H9 (cell line): Measurements from ENCODE around the gene DSTN. TPM values are rescaled to one million over a fixed set of nuclear protein-coding genes. Genes with fewer than 3 reads are reported as not detected.
A peak's percentile ranks its signal among the peaks of the same experiment; 100 is the strongest.

Experiments used
- DNase-seq: peaks from one replicate; pipeline ENCODE4 v3.0.0-alpha.2; 2017
- H2AFZ ChIP-seq: one replicate; pipeline ENCODE4 v1.6.1; 2013; ENCODE audit warnings: mild to moderate bottlenecking, low read length, control low read depth, moderate library complexity
- H2AK5ac ChIP-seq: 2 replicates; pipeline ENCODE4 v1.6.1; 2013; ENCODE audit warnings: low read length, control low read depth, mixed read lengths; ENCODE audit not compliant: insufficient read length
- H2BK120ac ChIP-seq: one replicate; pipeline ENCODE4 v1.6.1; 2013; ENCODE audit warnings: low read depth, mild to moderate bottlenecking, low read length, control low read depth, inconsistent platforms; ENCODE audit not compliant: poor library complexity, severe bottlenecking
- H2BK12ac ChIP-seq: 2 replicates; pipeline ENCODE4 v1.6.1; 2013; ENCODE audit warnings: low read length, control low read depth, mixed read lengths, low read depth; ENCODE audit not compliant: insufficient read length
- H2BK15ac ChIP-seq: 2 replicates; pipeline ENCODE4 v1.6.1; 2013; ENCODE audit warnings: low read depth, low read length, control low read depth
- H2BK20ac ChIP-seq: one replicate; pipeline ENCODE4 v1.6.1; 2013; ENCODE audit warnings: low read depth, mild to moderate bottlenecking, low read length, control low read depth, inconsistent platforms; ENCODE audit not compliant: poor library complexity, severe bottlenecking
- H2BK5ac ChIP-seq: 2 replicates; pipeline ENCODE4 v1.6.1; 2013; ENCODE audit warnings: low read length, control low read depth, mixed read lengths; ENCODE audit not compliant: insufficient read length
- H3K14ac ChIP-seq: 2 replicates; pipeline ENCODE4 v1.6.1; 2013; ENCODE audit warnings: low read length, control low read depth; ENCODE audit not compliant: insufficient read depth
- H3K18ac ChIP-seq: 2 replicates; pipeline ENCODE4 v1.6.1; 2013; ENCODE audit warnings: low read depth, mild to moderate bottlenecking, mixed read lengths, low read length, control low read depth; ENCODE audit not compliant: insufficient read length
- H3K23ac ChIP-seq: 2 replicates; pipeline ENCODE4 v1.6.1; 2013; ENCODE audit warnings: low read length, control low read depth, mixed read lengths, low read depth; ENCODE audit not compliant: insufficient read length
- H3K23me2 ChIP-seq: 2 replicates; pipeline ENCODE4 v1.6.1; 2013; ENCODE audit warnings: low read depth, mild to moderate bottlenecking, mixed read lengths, low read length, control low read depth; ENCODE audit not compliant: insufficient read length, poor library complexity, severe bottlenecking
- H3K27ac ChIP-seq: 2 replicates; pipeline ENCODE4 v1.5.1; 2013; ENCODE audit warnings: low read length, control low read depth, mixed read lengths, low read depth; ENCODE audit not compliant: insufficient read length
- H3K27me3 ChIP-seq: 2 replicates; pipeline ENCODE4 v1.6.1; 2013; ENCODE audit warnings: low read length, control low read depth, inconsistent platforms; ENCODE audit not compliant: insufficient read depth
- H3K4ac ChIP-seq: 2 replicates; pipeline ENCODE4 v1.6.1; 2013; ENCODE audit warnings: low read depth, mild to moderate bottlenecking, control low read depth, inconsistent platforms, low read length, moderate library complexity
- H3K4me1 ChIP-seq: 2 replicates; pipeline ENCODE4 v1.6.1; 2013; ENCODE audit warnings: low read length, control low read depth, inconsistent platforms; ENCODE audit not compliant: insufficient read depth
- H3K4me2 ChIP-seq: 2 replicates; pipeline ENCODE4 v1.6.1; 2013; ENCODE audit warnings: low read length, control low read depth, mixed read lengths; ENCODE audit not compliant: insufficient read length, insufficient read depth
- H3K56ac ChIP-seq: 2 replicates; pipeline ENCODE4 v1.6.1; 2013; ENCODE audit warnings: low read depth, mild to moderate bottlenecking, mixed read lengths, low read length, control low read depth; ENCODE audit not compliant: insufficient read length
- H3K79me1 ChIP-seq: 2 replicates; pipeline ENCODE4 v1.6.1; 2013; ENCODE audit warnings: low read depth, mild to moderate bottlenecking, moderate library complexity, low read length, control low read depth, inconsistent platforms; ENCODE audit not compliant: insufficient read depth, poor library complexity, severe bottlenecking
- H3K79me2 ChIP-seq: 2 replicates; pipeline ENCODE4 v1.6.1; 2013; ENCODE audit warnings: low read length, control low read depth, inconsistent platforms; ENCODE audit not compliant: insufficient read depth
- H3K9ac ChIP-seq: 2 replicates; pipeline ENCODE4 v1.6.1; 2013; ENCODE audit warnings: low read length, control low read depth, mixed read lengths; ENCODE audit not compliant: insufficient read length; ENCODE audit errors: extremely low read depth
- H3K9me3 ChIP-seq: one replicate; pipeline ENCODE4 v1.6.1; 2013; ENCODE audit warnings: low read depth, low read length, inconsistent platforms; ENCODE audit not compliant: control insufficient read depth
- H3T11ph ChIP-seq: one replicate; pipeline ENCODE4 v1.6.1; 2013; ENCODE audit warnings: mild to moderate bottlenecking, low read length, control low read depth, inconsistent platforms
- H4K20me1 ChIP-seq: one replicate; pipeline ENCODE4 v1.6.1; 2013; ENCODE audit not compliant: control insufficient read depth, insufficient read length, insufficient read depth
- H4K5ac ChIP-seq: 2 replicates; pipeline ENCODE4 v1.6.1; 2013; ENCODE audit warnings: low read depth, mild to moderate bottlenecking, mixed read lengths, low read length, control low read depth; ENCODE audit not compliant: insufficient read length
- H4K8ac ChIP-seq: replicated peaks from 2 replicates; pipeline ENCODE4 v1.6.1; 2013; ENCODE audit warnings: low read length, control low read depth, mixed read lengths, low read depth; ENCODE audit not compliant: insufficient read length
- H4K91ac ChIP-seq: 2 replicates; pipeline ENCODE4 v1.6.1; 2013; ENCODE audit warnings: low read depth, mild to moderate bottlenecking, moderate library complexity, mixed read lengths, low read length, control low read depth; ENCODE audit not compliant: insufficient read length
- H3K27ac Mint-ChIP-seq, 3 experiments: 2 replicates in 2 of 3; 3 replicates in 1 of 3; pipeline ENCODE4 v1.8.0; 2020 to 2021; ENCODE audit warnings: mixed read lengths in 3 of 3, mild to moderate bottlenecking in 1 of 3, moderate library complexity in 1 of 3
- H3K27me3 Mint-ChIP-seq: 2 replicates; pipeline ENCODE4 v1.8.0; 2021; ENCODE audit warnings: low read depth, mild to moderate bottlenecking, moderate library complexity, mixed read lengths
- H3K36me3 Mint-ChIP-seq, 3 experiments: 2 replicates in 2 of 3; 3 replicates in 1 of 3; pipeline ENCODE4 v1.8.0; 2020 to 2021; ENCODE audit warnings: low read depth in 3 of 3, mixed read lengths in 3 of 3; ENCODE audit not compliant: insufficient read depth in 1 of 3
- H3K4me1 Mint-ChIP-seq, 2 experiments: 2 replicates each; pipeline ENCODE4 v1.8.0; 2020; ENCODE audit warnings: mixed read lengths in 2 of 2
- H3K4me3 Mint-ChIP-seq, 2 experiments: 2 replicates in 1 of 2; 3 replicates in 1 of 2; pipeline ENCODE4 v1.8.0; 2020 to 2021; ENCODE audit warnings: mild to moderate bottlenecking in 2 of 2, mixed read lengths in 2 of 2, moderate library complexity in 1 of 2
- H3K9me3 Mint-ChIP-seq, 2 experiments: 2 replicates in 1 of 2; 3 replicates in 1 of 2; pipeline ENCODE4 v1.8.0; 2020; ENCODE audit warnings: mild to moderate bottlenecking in 2 of 2, mixed read lengths in 2 of 2, moderate library complexity in 1 of 2
- CTCF ChIP-seq: fragments of 200-600 bp; sonication (generic); conservative IDR thresholded peaks from 3 replicates; pipeline ENCODE4 v1.8.0; 2021; ENCODE audit warnings: antibody characterized with exemption, mild to moderate bottlenecking
- WGBS: extraction: QIAGEN DNeasy Blood & Tissue Kit; methylation state at CpG from one replicate; pipeline ENCODE4 v1.1.7; 2013; ENCODE audit warnings: missing lambda C conversion rate, low lambda C conversion rate, mixed read lengths; ENCODE audit not compliant: insufficient read length; ENCODE audit errors: extremely low coverage; 5-methylcytosine and 5-hydroxymethylcytosine counted together
- total RNA-seq: library from RNA; stranded (reverse); gene quantifications from 2 replicates; pipeline ENCODE4 v1.2.1, GENCODE V29; 2021

DSTN gene
- total RNA-seq, 1 experiment from 2014 or later, result 145 TPM

DNA sequence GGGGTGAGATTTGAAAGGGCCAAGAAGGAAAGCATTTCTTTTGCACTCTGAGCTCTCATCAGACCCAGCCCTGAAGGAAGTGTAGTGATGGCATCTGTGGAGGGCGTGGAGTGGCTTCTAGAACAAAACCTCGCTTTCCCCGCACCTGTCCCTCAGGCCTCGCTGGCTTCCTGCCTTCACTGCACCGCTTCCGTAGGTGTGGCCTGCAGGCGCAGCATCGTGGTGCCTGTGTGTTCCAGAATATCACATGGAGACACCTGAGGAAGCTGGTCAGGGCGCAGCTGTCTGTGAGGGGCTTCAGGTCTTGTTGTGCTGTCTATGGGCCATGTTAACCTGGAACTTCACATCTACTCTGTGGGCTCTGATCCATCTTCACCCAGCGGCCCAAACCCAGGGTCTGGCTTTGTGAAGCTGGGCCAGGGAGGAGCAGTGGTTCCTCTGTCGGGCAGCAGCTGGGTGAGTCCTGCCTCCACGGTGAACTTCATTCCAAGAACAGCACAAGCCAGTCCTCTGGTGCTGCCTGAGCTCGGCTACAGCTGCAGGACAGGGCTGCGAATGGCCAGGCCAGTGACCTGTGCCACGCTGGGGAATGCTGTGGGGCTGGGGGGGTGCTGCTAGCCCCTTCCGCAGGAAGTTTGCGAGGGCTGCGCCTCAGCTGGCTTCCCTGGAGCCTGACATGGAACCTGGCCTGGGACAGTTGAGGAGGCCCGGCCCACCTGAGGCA lies 40.9 kb downstream of the DSTN start:
- Mint-ChIP-seq H3K36me3 (peaks cover 0 to 17% (median 5%) of the 10 kb centered on the region in 3 experiments; a peak in 5 of 7 replicates), H3K9me3 (no peaks in the 10 kb centered on the region), H3K4me3 (no peak overlapping the region), H3K27me3 (no peaks in the 10 kb centered on the region; the same call in 1 of the 2 replicates), H3K4me1 (peaks cover 7 to 12% of the 10 kb centered on the region in 2 experiments), H3K27ac (no peak overlapping the region; a peak in 1 of 7 replicates)
- H3K56ac ChIP-seq, result no peak overlapping the region
- no peak overlapping the region for H3K27ac ChIP-seq
- no peak overlapping the region for H4K91ac ChIP-seq
- H3K27me3 ChIP-seq, result no peaks in the 10 kb centered on the region
- H3K4ac ChIP-seq, result no peak overlapping the region
- WGBS, result no CpG with 5 or more reads among the region's 19 CpGs
- H3K9ac ChIP-seq, result no peak overlapping the region
- no peak overlapping the region for H4K8ac ChIP-seq
- DNase-seq, result peak; percentile 28
- H2AFZ ChIP-seq, result no peak overlapping the region
- no peak overlapping the region for H2BK20ac ChIP-seq
- H2BK12ac ChIP-seq, result no peak overlapping the region
- H4K5ac ChIP-seq, result no peak overlapping the region
- H2BK15ac ChIP-seq, result no peak overlapping the region
- H2BK5ac ChIP-seq, result no peak overlapping the region
- TF ChIP-seq CTCF, result no peak
- no peak overlapping the region for H3K4me2 ChIP-seq
- no peak overlapping the region for H3K14ac ChIP-seq
- no peaks in the 10 kb centered on the region; the same call in 1 of the 2 replicates for H3K4me1 ChIP-seq
- no peak overlapping the region for H3K23ac ChIP-seq
- no peak overlapping the region for H3K18ac ChIP-seq
- H2AK5ac ChIP-seq, result no peak overlapping the region
- H3T11ph ChIP-seq, result no peak overlapping the region
- H3K79me2 ChIP-seq, result no peaks in the 10 kb centered on the region
- H3K79me1 ChIP-seq, result no peaks in the 10 kb centered on the region
- no peaks in the 10 kb centered on the region for H4K20me1 ChIP-seq
- H2BK120ac ChIP-seq, result no peak overlapping the region
- H3K9me3 ChIP-seq, result no peaks in the 10 kb centered on the region
- H3K23me2 ChIP-seq, result no peaks in the 10 kb centered on the region
